Activated B cell treated with CpG ODN at 0.5 μM for 24 hours (primary cell): Measurements from ENCODE around the gene CDH26. TPM values are rescaled to one million over a fixed set of nuclear protein-coding genes. Genes with fewer than 3 reads are reported as not detected.

Experiments
- ATAC-seq: fragments of 200-7000 bp; cut with Tn5 transposase; one replicate; pipeline ENCODE4 v1.10.0; 2021; ENCODE audit warnings: low read depth, mild to moderate bottlenecking, moderate library complexity
- CTCF ChIA-PET: fragments of 350-600 bp; sonication (Branson Sonifier 250); formaldehyde crosslinking; loops from one replicate; lab custom pipeline; 2021; ENCODE audit warnings: antibody characterized with exemption; lab: Charles Lee
- POLR2A ChIA-PET: fragments of 350-600 bp; sonication (Branson Sonifier 250); formaldehyde crosslinking; loops from one replicate; lab custom pipeline; 2021; ENCODE audit warnings: antibody characterized with exemption; lab: Charles Lee
- DNase-seq: peaks from one replicate; pipeline ENCODE4 v3.0.0; 2022
- H3K27ac Mint-ChIP-seq: one replicate; pipeline ENCODE4 v1.8.0; 2020; ENCODE audit warnings: mixed read lengths
- H3K27me3 Mint-ChIP-seq: one replicate; pipeline ENCODE4 v1.8.0; 2021; ENCODE audit warnings: mixed read lengths
- H3K36me3 Mint-ChIP-seq: one replicate; pipeline ENCODE4 v1.8.0; 2021; ENCODE audit warnings: low read depth, mixed read lengths
- H3K4me1 Mint-ChIP-seq: one replicate; pipeline ENCODE4 v1.8.0; 2021; ENCODE audit warnings: mixed read lengths
- H3K4me3 Mint-ChIP-seq: one replicate; pipeline ENCODE4 v1.8.0; 2020; ENCODE audit warnings: mild to moderate bottlenecking, mixed read lengths
- H3K9me3 Mint-ChIP-seq: one replicate; pipeline ENCODE4 v1.8.0; 2020; ENCODE audit warnings: mixed read lengths
- intact Hi-C: fragments of 100-400 bp; cut with micrococcal nuclease; formaldehyde crosslinking; loops from one replicate; pipeline ENCODE4 v1.15.1; 2024
- total RNA-seq: library from RNA; stranded (reverse); gene quantifications from 2 replicates; pipeline ENCODE4 v1.2.3, GENCODE V29; 2022
- TF ChIP-seq, protein P1 (sequence below): fragments of 200-600 bp; IDR thresholded peaks from one replicate; pipeline ENCODE4 v1.8.0; 2022; ENCODE audit warnings: antibody characterized with exemption, mild to moderate bottlenecking

Gene CDH26
- total RNA-seq, 1 donor from 2014 or later = 1.4 TPM

DNA sequence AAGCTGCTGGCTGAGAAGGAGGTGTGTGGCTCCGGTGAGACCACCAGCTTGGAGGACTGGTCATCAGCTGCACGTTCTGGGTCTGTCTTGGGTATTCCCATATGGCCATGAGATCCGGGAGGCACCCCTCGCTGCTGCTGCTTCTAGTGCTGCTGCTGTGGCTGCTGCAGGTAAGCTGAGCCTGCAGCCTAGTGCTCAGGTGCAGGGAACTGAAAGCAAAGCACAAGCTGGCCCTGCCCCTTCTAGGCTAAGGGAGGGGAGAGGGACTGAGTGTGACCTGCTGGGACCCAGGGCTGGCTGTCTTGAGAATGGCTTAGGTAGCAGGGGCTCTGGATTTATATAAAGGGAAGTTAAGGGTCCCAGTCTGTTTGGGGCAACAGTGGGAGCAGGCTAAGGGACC, 403 bp downstream of the CDH26 start:
- no peaks in the 10 kb centered on the region for H3K36me3 Mint-ChIP-seq
- no peak overlapping the region for H3K27ac Mint-ChIP-seq
- CTCF ChIA-PET = no interaction called here
- no peaks in the 10 kb centered on the region for H3K4me1 Mint-ChIP-seq
- no peak for ATAC-seq
- no peak overlapping the region for H3K4me3 Mint-ChIP-seq
- H3K27me3 Mint-ChIP-seq = no peaks in the 10 kb centered on the region
- no peaks in the 10 kb centered on the region for H3K9me3 Mint-ChIP-seq
- TF ChIP-seq, protein P1, sequence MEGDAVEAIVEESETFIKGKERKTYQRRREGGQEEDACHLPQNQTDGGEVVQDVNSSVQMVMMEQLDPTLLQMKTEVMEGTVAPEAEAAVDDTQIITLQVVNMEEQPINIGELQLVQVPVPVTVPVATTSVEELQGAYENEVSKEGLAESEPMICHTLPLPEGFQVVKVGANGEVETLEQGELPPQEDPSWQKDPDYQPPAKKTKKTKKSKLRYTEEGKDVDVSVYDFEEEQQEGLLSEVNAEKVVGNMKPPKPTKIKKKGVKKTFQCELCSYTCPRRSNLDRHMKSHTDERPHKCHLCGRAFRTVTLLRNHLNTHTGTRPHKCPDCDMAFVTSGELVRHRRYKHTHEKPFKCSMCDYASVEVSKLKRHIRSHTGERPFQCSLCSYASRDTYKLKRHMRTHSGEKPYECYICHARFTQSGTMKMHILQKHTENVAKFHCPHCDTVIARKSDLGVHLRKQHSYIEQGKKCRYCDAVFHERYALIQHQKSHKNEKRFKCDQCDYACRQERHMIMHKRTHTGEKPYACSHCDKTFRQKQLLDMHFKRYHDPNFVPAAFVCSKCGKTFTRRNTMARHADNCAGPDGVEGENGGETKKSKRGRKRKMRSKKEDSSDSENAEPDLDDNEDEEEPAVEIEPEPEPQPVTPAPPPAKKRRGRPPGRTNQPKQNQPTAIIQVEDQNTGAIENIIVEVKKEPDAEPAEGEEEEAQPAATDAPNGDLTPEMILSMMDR = no peak
- no peak for DNase-seq
- POLR2A ChIA-PET = no interaction called here
- intact Hi-C loops = no loop called here

DNA sequence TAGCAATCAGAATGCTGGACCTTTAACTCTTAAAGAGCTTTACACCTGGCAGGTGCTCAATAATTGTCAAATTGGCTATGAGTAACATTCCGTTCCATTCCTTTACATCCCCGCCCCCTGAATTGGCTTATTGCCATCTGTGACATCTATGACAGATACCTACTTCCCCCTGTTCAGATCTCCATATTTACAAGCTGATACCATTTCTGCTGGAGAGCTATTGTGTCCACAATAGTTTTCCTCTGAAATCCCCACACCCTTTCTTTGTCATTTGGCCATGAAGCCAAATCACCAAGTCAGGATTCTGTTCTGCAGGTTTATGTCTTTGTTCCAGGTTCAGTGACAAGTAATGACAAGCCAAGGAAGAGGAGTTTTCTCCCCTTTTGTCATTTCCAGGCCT, 3.2 kb downstream of the CDH26 start:
- Mint-ChIP-seq H3K4me3 (no peak overlapping the region), H3K36me3 (no peaks in the 10 kb centered on the region), H3K27me3 (no peaks in the 10 kb centered on the region), H3K9me3 (no peaks in the 10 kb centered on the region), H3K27ac (no peak overlapping the region), H3K4me1 (no peaks in the 10 kb centered on the region)
- ChIA-PET POLR2A (no interaction called here), CTCF (no interaction called here)
- TF ChIP-seq, protein P1 = no peak
- DNase-seq = no peak
- no peak for ATAC-seq
- intact Hi-C loops = no loop called here

DNA sequence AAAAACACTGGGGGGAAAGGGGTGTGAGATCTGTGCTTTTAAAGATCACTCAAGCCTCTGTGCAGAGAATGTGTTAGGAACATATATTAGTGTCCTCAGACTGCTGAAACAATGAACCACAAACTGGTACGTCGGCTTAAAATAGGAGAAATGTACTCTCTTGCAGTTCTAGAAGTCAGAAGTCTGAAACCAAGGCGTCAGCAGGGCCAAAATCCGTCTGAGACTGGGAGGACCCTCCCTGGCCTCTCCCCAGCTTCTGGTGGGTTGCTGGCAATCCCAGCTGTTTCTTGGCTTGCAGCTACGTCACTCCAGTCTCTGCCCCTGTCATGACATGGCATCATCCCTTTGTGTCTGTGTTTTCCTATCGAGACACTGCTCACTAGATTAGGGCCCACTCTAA, 3.9 kb downstream of the CDH26 start:
- H3K27me3 Mint-ChIP-seq = no peaks in the 10 kb centered on the region
- no peak for ATAC-seq
- CTCF ChIA-PET = no interaction called here
- TF ChIP-seq, protein P1 = no peak
- H3K27ac Mint-ChIP-seq = no peak overlapping the region
- DNase-seq = no peak
- no peak overlapping the region for H3K4me3 Mint-ChIP-seq
- intact Hi-C loops = no loop called here
- no peaks in the 10 kb centered on the region for H3K9me3 Mint-ChIP-seq
- no peaks in the 10 kb centered on the region for H3K36me3 Mint-ChIP-seq
- no peaks in the 10 kb centered on the region for H3K4me1 Mint-ChIP-seq
- POLR2A ChIA-PET = no interaction called here

DNA sequence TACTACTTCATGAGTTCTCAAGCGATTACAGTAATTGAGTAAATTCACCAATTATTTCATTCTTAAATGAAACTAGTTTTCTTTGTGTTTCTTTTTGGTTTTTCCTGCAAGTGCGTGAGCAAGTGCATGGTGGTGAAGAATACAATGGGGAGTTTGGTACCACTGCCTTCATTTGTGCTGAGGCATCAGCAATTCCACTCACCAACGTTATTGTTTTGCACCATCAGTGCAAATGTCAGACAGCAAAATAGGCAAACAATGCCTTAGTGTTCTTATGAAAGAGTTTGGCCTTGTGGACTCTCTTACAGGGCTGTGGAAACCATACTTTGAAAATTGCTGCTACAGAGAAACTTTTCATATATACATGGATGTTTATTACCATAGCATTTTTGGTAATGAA, 8.2 kb downstream of the CDH26 start:
- CTCF ChIA-PET = no interaction called here
- Mint-ChIP-seq H3K36me3 (no peaks in the 10 kb centered on the region), H3K9me3 (no peaks in the 10 kb centered on the region), H3K4me1 (no peaks in the 10 kb centered on the region), H3K27me3 (no peaks in the 10 kb centered on the region), H3K27ac (no peak overlapping the region), H3K4me3 (no peak overlapping the region)
- POLR2A ChIA-PET = no interaction called here
- intact Hi-C loops = no loop called here
- TF ChIP-seq, protein P1 = no peak
- ATAC-seq (no peak), DNase-seq (no peak)

DNA sequence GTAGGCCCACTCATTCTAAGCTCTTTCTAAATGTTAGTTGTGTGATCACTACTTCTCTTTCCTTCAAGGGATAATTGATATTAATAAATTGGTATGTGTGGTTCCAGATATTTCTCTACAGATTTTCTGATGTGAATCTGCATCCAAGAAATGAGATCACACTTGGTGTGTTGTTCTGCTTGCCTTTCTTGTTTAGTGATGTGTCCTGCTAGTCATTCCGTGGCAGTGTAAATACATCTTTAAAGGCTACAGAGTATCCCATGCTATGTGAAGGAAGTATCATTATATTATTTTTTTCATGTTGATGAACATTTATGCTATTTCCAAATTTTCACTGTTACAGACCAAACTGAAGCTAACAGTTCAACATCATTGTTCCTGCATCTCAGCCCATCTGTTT, 13.2 kb downstream of the CDH26 start:
- Mint-ChIP-seq H3K4me3 (no peak overlapping the region), H3K36me3 (no peaks in the 10 kb centered on the region), H3K4me1 (no peaks in the 10 kb centered on the region), H3K27ac (no peak overlapping the region), H3K9me3 (no peaks in the 10 kb centered on the region), H3K27me3 (no peaks in the 10 kb centered on the region)
- intact Hi-C loops = no loop called here
- POLR2A ChIA-PET = no interaction called here
- ATAC-seq (no peak), DNase-seq (no peak)
- CTCF ChIA-PET = no interaction called here
- TF ChIP-seq, protein P1 = no peak
